Skeletal muscle cell (primary cell): ENCODE results near the gene TRIM47.

Experiments
- DNase-seq: peaks from one replicate; pipeline ENCODE4 v3.0.0-alpha.2; 2010; ENCODE audit warnings: low read depth
- H3K4me3 ChIP-seq: 2 replicates; pipeline ENCODE4 v1.5.1; 2011; ENCODE audit warnings: low read depth, mild to moderate bottlenecking, control low read depth, low read length, moderate library complexity

TRIM47 gene

DNA sequence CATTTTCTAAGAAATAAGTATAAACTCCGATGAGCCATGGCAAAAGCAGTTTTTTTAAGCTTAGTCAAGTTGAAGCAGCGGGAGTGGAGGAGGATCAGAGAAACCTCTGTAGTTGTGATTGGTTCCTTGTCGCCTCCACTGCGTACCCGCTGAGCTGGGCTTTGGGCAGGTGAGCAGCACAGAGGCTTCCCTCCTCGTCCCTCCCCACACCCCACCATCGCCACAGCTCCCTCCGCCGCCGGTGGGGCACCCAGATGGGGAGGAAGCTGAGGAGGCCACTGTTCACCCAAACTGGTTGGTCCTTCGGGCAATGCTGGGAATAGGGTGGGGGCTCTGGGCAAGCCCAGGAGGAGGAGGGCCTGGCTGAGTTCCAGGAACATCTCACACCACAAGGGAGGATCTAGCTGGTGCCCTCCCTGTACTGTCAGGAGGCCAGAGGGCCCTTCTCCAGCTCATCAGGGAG is 31.5 kb upstream of the TRIM47 start:
- no peak for DNase-seq
- H3K4me3 ChIP-seq, result no peak overlapping the region

DNA sequence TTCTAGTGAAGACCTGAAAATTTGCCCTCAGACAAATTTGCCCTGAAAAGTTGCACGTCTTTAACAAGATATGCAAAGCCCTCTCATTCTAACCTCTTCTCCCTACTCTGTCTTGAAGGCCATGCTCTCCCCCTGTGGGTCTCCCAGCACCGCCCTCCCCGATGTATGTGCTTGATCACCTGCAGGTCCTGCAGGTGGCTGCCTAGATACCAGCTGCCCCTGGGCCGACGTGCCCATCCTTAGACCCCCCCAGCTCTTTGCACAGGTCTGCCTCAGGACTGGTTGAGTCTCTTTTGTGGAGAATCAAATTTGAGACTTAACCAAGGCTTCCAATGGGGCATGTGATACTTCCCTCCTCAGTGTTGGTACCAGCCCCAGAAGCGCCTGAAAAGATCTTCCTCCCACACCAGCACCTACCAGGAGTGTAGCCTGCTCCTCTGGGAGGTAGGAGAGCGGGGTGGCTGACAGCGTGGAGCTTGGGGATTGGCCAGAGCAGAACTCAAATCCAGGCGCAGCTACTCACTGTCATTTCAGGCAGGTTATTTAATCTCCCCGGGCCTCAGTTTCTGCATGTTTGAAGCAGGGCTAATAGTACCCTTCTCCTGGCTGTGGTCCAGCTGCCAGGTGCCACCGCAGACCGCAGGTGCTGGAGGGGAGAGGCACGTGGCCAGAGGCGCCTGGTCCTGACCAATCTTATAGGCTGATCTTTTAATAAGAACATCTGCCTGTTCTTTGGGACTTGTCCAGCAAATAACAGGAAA is 30.9 kb upstream of the TRIM47 start:
- no peak for DNase-seq
- no peak overlapping the region for H3K4me3 ChIP-seq

DNA sequence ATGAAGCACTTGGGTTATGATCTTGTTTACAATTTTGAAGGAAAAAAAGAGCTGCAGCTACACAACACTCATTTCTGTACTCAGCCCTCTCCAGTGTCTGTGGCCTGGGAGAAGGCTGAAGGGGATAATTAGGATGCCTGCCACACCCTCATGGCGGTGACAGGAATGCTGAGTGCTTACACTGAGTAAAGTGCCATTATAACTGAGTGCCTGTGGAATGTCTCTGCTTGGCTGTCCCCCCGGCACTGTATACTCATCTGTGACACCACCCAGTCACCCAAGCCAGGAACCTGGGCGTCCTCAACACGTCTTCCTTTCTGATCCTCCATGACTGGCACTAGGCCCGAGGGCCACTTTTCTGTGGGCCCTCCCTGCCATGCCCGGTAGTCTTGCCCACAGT is 29.8 kb upstream of the TRIM47 start:
- DNase-seq, result no peak
- no peak overlapping the region for H3K4me3 ChIP-seq

DNA sequence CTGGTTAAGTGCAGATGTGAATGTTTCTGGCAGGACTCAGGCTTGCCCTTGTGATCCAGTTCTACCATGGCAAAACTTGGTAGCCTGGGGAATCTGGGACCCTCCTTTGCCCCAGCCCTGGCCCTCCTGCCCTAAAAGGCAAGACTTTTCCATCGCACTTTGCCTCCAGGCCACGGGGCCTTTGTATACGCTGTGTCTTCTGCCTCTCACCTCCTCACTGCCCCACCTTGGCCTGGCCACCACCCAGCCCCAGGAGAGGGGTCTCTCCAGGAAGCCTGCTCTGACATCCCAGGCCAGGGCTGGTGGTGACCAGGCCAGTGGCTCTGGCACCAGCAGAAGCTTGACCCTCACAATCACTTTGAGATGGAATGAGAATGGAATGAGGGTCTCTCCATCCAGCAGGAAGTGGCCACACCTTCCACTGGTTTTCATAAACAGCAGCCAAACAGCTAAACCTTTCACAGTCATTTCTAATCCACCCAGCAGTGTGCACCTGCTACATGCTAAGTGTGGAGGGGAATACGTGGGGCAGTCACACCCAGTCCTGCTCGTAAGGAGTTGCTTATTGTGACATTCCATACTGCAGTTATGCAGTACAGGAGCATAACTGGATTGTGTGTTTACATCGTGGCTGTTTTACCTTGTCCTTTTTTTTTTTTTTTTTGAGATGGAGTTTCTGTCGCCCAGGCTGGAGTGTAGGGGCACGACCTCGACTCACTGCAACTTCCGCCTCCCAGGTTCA is 27.9 kb upstream of the TRIM47 start:
- no peak overlapping the region for H3K4me3 ChIP-seq
- DNase-seq, result no peak

DNA sequence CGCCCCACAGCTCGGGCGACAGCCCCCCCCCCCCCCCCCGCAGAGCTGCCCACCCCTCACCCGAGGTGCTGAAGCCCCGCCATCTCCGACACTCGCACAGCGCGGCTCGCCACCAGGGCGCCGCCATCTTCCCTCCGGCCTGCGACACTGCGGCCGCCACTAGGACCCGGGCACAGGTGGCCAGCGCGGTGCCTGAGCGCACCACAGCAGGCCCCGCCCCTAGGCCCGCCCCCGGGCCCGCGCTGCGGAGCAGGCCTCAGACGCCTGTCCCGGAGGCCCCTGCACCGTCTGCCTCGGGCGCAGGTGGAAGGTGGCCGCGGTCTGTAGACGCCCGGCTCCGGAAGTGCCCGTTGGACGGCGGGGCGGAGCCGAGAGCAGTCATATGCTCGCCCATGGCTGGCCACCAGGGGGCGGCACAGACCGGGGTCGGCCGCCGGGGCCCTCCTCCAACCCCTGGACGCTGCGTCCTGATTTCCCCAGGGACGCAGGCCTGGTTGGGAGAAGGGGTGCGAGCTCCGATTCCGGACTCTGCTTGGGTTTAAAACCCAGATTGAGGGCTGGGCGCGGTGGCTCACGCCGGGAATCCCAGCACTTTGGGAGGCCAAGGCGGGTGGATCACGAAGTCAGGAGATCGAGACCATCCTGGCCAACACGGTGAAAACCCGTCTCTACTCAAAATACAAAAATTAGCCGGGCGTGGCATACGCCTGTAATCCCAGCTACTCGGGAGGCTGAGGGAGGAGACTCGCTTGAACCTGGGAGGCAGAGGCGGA is 26.6 kb upstream of the TRIM47 start, which contains the start of gene MRPL38:
Gene MRPL38 (minus strand): TSS at position 136 of the 773 bp plus-strand sequence. CDS start 9 bp downstream, at position 127.
- peak within 1 kb of the TSS; percentile 73 for H3K4me3 ChIP-seq
- DNase-seq, result peak; percentile 73

DNA sequence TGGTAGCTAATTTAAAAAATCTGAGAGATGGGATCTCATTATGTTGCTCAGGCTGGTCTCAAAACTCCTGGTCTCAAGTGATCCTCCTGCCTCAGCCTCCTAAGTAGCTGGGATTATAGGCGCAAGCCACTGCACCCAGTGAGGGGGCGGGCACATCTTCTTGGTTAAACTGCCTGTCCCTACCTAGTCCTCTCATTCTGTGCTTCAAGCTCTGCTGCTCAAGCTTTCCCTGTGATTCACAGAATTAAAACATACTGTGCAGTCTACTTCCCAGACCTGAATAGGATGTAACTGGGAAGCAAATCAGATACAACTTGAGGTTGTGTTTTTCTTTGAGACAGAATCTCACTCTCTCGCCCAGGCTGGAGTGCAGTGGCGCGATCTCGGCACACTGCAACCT is 24.0 kb upstream of the TRIM47 start:
- no peak for DNase-seq
- H3K4me3 ChIP-seq, result no peak overlapping the region

DNA sequence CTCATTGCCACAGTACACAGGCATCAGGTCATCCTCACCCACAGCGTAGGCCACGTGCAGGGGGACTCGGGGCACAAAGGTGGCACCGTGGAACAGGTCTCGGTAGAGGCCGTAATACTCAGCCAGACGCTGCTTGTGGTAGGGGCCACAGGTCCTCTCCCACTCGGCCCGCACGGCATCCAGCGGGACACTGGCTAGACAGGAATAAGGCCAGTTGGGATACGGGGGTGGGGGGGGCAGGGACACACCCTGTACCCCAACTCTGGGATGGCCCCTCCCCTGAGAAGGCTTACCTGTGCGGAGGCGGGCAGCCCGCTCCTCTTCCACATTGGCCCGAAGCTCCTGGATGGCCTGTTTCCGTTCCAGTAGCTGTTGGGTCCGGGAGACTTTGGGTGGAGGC is 23.3 kb upstream of the TRIM47 start:
- H3K4me3 ChIP-seq, result no peak overlapping the region
- DNase-seq, result no peak

DNA sequence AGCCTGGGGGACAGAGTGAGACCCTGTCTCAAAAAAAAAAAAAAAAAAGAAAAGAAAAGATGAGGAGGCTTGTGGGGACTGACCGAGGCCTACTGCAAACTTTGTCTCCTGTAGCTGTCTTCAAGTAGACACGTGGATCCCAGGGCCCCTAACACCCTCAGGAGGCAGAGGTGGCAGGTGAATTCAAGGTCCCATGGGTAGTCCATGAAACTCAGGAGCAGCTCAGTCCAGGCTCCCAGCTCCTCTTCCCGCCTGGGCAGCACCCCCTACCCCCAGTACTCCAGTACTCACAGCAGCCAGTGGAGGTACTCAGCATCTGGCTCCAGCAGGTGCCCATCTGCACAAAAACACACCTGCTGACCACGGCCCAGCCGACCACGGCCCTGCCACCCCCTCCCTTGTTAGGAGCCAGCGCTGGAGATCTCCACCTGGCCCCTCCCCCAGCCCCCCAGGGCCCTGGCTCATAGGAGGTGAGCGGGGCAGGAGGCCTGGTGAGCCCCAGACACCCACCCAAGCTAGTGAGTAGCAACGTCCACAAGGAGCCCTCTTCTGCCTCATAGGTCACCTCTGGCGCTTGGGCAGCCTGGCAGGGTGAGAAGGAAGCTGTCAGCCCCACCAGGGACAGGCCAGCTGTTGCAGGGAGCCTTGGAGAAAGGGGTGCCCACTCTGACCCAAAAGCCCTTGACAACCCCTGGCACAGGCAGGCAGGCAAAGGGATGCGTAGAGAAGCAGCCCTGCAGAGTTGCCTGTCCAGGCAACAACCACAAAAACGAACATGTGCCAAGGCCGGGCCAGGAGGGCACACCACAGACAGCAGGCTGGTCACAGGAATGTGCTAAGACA is 22.5 kb upstream of the TRIM47 start:
- H3K4me3 ChIP-seq, result no peak overlapping the region
- no peak for DNase-seq

DNA sequence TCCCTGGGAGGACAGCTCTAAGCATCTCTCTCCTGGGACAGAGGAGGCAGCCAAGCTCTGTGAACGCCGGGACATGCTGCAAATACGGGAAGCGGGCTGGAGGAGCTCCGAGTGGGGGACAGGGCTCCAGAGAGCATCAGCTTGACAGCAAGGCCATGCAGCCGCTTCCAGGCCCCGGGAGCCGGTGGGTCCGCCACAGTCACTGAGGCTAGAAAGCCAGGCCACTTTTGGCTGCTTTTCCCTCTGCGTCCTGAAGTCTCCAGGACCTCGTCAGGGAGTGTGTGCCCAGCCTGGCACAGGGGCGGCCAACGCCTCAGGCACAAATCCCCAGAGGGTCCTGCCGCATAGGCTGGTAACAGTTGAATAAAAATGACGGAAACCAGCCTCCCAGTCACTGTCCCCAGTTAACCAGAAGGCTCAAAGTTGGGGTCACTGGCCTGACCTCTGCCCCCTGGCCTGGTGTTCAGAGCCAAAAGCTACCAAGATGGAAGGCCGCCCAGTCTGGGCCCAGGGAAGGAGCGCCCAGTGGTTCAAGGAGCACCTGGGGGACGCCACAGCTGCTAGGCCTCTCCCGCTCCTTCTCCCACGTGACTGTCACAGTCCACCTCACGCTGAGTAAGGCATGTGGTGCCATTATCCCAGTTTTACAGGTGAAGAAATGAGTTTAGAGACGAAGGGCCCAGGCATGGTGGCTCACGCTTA is 21.5 kb upstream of the TRIM47 start:
- H3K4me3 ChIP-seq, result no peak overlapping the region
- no peak for DNase-seq

DNA sequence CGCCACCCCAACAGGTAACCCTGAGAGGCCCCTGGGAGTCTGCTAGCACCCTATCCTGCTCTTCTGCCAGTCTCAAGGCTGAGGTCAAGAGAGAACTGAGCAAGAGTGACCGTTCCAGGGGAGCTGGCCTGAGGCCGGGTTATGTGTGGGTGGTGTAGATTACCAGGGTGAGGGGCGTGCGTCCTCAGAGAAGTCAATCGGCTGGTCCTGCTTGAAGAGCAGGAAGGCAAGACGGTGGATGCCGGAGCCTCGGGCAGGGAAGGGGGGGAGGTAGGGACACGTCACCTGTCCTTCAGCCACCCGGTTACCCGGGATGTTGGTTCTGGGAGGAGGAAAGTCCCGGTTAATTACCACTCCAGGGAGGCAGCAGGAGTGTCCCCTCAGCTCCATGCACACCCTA is 21.0 kb upstream of the TRIM47 start:
- no peak overlapping the region for H3K4me3 ChIP-seq
- DNase-seq, result no peak

DNA sequence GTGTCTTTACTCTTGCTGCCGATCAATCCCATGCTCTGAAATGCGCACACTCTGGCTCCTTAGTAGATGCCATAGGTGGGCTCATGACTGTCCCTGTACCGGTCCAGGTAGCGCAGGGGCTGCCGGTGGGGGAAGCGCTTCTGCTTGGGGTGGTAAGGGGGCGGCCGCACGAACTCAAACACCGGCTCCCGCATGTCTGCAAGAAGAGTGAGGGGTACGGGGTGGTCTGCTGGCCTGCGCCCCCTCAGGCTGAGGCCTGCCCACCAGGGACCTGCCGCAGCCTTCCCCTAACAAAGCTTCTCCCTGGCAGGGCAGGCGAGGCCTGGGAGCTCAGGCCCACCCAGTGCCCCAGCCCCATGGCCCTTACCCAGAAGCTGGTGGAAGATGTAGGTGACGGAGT is 20.4 kb upstream of the TRIM47 start:
- H3K4me3 ChIP-seq, result no peak overlapping the region
- DNase-seq, result no peak

DNA sequence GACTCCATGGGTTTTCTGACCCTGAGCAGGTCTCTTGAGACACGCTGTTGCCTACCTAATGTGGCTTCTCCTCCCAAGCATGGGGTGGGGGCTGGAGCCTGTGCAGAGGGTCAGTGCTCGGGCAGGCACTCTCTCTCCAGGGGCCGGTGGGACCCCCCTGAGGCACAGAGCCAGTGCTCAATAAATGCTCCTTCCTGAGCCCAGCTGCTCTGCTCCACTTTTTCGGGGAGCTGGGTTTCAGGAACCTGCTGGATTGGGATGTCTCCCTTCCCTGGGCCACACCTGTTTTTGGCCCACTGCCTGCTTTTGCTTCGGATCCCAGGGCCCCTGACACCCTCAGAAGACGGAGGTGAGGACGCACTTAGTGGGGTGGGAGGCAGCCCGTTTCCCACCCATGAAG is 19.7 kb upstream of the TRIM47 start:
- H3K4me3 ChIP-seq, result no peak overlapping the region
- DNase-seq, result no peak

DNA sequence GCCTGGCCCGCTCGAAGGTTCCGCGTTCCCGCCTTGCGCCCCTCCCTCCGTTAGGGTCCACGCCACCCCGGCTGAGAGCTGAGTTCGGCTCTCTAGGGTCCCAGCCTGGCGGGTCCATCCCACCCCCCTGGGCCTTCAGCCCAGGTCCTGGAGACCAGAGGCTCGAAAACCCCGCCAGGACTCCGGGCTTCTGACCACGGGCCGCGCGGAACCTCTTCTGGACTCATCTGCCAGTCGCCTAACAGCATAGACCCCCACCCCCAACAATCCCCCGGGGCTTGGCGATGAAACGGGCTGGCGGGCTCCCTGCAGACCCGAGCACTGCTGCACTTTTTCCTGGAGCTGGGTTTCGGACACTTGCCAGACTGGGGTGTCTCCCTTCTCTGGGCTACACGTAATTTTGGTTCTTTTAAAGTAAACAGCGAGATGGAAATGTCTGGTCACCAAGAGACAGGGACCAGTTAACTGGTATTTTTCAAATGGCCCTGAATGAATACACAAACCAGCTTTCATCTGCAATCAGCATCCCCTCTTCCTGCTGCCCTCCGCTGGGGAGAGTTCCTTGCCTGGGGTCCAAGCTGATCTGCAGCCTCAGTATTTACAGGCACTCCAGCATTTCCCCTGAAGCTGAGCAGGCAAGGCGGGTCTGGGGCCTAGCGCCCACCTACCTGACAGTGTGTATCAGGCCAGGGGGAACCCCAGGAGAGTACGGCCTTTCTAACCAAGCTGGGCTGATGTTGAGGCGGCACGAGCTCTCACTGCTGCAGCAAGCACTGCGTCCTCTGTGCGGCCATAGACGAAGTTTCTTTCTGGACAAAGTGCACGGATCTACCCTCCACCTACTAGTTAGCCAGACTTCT is 19.0 kb upstream of the TRIM47 start:
- peak overlapping the region; percentile 67 for H3K4me3 ChIP-seq

DNA sequence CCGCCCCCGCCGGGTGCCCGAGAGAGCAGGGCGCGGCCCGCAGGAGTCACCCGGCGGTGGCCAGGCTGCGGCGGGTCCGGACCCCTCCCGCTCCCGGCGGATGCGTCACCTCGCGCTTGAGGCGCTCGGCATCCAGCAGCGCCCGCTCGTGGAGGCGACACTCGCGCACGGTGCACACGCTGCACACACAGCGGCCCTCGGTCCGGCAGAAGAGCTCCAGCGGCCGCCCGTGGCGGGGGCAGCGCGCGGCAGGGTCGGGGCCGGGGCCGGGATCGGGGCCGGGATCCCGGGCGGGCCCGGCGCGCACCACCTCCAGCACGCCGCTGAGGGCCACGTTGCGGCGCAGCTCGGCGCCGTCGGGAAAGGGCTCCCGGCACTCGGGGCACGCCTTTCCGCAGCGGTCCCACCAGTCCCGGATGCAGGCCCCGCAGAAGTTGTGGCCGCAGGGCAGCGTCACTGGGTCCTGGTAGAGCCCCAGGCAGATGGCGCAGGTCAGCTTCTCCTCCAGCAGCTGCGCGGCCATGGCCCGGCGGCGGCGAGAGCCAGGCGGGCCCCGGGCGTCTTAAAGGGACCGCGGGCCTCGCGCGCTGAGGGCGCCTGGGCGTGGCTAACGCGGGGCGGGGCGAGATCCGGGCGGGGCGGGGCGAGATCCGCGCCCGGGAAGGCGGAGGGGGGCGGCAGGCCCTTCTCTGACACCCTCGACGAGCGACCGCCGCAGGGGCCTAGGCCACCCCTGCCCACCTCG is 18.2 kb upstream of the TRIM47 start, which contains the start of gene TRIM65:
Gene TRIM65 (minus strand): TSS at position 537 of the 745 bp plus-strand sequence. CDS start 14 bp downstream, at position 523.
- peak within 1 kb of the TSS; percentile 67 for H3K4me3 ChIP-seq
- peak; percentile 28 for DNase-seq

More for the DNA sequence above, 19.0 kb upstream of the TRIM47 start:
- no peak for DNase-seq

DNA sequence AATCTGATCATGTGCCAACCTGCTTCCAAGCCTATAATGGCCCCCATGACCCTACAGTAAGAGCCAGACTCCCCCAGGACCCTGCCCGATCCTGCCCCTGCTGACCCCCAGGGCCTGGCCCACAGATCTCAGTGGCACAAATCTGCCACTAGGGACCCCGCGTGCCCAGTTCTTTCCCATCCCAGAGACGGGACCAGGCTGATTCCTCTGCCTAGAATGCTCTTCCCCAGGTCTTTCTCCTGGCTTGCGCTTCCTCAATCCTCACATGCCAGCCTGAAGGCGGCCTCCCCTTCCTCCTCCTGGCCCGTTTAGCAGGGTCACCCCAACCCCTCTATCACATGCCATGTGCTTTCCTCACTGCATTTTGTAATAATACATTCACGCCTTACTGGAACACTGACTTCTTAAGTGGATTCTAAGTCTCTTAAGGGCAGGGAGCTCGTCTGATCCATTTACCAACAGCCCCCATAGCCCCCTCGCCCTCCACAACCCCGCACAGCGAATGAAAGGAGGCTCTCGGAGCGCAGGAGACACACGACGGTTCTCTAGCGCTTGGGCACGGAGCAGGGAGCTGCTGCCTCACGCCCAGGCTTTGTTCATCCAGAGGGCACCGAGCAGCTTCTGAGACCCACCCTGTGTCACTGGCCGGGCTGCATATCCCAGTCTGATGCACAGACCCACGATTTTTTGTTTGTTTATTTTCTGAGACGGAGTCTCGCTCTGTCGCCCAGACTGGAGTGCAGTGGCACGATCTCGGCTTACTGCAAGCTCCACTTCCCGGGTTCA is 17.2 kb upstream of the TRIM47 start:
- peak overlapping the region; percentile 67 for H3K4me3 ChIP-seq
- DNase-seq, result no peak

DNA sequence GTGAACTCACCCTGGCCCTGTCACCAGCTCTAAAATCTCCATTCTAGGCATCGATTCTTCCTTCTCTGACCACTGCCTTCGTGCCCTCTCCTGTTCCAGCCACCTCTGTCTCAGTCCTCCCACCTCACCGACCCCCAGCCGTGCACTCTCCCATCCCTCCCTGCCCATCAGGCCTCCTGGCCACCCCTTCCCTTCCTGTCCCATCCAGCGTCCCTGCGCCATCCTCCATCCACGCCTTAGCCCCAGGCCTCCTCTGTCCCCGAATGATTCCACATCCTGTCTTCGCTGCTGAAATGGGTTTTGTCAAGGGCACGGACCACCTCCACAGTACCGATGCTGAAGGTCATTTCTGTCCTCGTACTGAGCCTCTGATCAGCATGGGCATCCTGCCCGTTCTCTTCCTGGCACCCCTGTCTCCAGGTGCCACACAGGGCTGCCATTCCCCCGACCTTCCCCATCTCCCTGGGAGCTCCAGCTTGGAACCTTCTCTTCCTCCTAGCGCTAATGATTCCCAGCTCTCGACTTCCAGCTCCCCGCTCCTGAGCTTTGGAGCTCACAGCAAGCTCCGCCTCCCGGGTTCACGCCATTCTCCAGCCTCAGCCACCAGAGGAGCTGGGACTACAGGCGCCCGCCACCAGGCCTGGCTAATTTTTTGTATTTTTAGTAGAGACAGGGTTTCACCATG is 15.8 kb upstream of the TRIM47 start:
- DNase-seq, result no peak
- H3K4me3 ChIP-seq, result no peak overlapping the region
